Common myeloid progenitor, CD34-positive (primary cell): Measurements from ENCODE around the gene SIGLEC9.
"Not testable (repeated sequence)": the region's sequence is repeated elsewhere in the genome, so short reads cannot be mapped to it uniquely, and the experiment has no call there.

Source experiments
- CTCF ChIA-PET: fragments of 350-600 bp; sonication (Branson Sonifier 250); formaldehyde crosslinking; loops from one replicate; lab custom pipeline; 2021; ENCODE audit warnings: antibody characterized with exemption; lab: Charles Lee
- POLR2A ChIA-PET: fragments of 350-600 bp; sonication (Branson Sonifier 250); formaldehyde crosslinking; loops from one replicate; lab custom pipeline; 2021; ENCODE audit warnings: antibody characterized with exemption; lab: Charles Lee
- DNase-seq, 3 donors: peaks; one replicate each; pipeline versions ENCODE4 v3.0.0 to v3.0.0-alpha.2; 2013
- H3K27ac ChIP-seq, 2 experiments: 1 replicate in 1 of 2; 2 replicates in 1 of 2; pipeline ENCODE4 v1.7.0; 2013; ENCODE audit warnings: inconsistent platforms in 2 of 2, low read length in 2 of 2, mild to moderate bottlenecking in 2 of 2, low read depth in 1 of 2, moderate library complexity in 1 of 2; ENCODE audit not compliant: severe bottlenecking in 2 of 2, insufficient read depth in 1 of 2, poor library complexity in 1 of 2
- H3K27me3 ChIP-seq, 5 experiments: replicated peaks in 2 of 5; 1 replicate in 3 of 5; 2 replicates in 2 of 5; pipeline versions ENCODE4 v1.6.1 to v1.7.0; 2013; ENCODE audit warnings: low read length in 4 of 5, mild to moderate bottlenecking in 2 of 5, moderate library complexity in 2 of 5, inconsistent platforms in 1 of 5; ENCODE audit not compliant: insufficient read depth in 5 of 5, control insufficient read depth in 4 of 5
- H3K36me3 ChIP-seq, 4 experiments: 1 replicate in 2 of 4; 2 replicates in 2 of 4; pipeline versions ENCODE4 v1.6.1 to v1.7.0; 2013; ENCODE audit warnings: low read length in 3 of 4, control low read depth in 1 of 4, mild to moderate bottlenecking in 1 of 4; ENCODE audit not compliant: control insufficient read depth in 4 of 4, insufficient read depth in 4 of 4
- H3K4me1 ChIP-seq, 4 experiments: 1 replicate in 3 of 4; 2 replicates in 1 of 4; pipeline versions ENCODE4 v1.6.1 to v1.7.1; 2013; ENCODE audit warnings: low read length in 3 of 4, mild to moderate bottlenecking in 3 of 4, control low read depth in 1 of 4, inconsistent platforms in 1 of 4, moderate library complexity in 1 of 4; ENCODE audit not compliant: control insufficient read depth in 4 of 4, insufficient read depth in 4 of 4; ENCODE audit errors: control extremely low read depth in 1 of 4
- H3K4me3 ChIP-seq, 7 experiments: 1 replicate in 4 of 7; 2 replicates in 3 of 7; pipeline versions ENCODE4 v1.5.1 to v1.7.0; 2013; ENCODE audit warnings: mild to moderate bottlenecking in 7 of 7, low read length in 6 of 7, moderate library complexity in 6 of 7, inconsistent platforms in 2 of 7, low read depth in 2 of 7, control low read depth in 1 of 7; ENCODE audit not compliant: insufficient read depth in 4 of 7, control insufficient read depth in 1 of 7; ENCODE audit errors: extremely low read depth in 1 of 7
- H3K9me3 ChIP-seq, 5 experiments: 1 replicate in 4 of 5; 2 replicates in 1 of 5; pipeline versions ENCODE4 v1.6.1 to v1.7.1; 2013; ENCODE audit warnings: low read length in 4 of 5, mild to moderate bottlenecking in 2 of 5, inconsistent platforms in 1 of 5, low read depth in 1 of 5, moderate library complexity in 1 of 5; ENCODE audit not compliant: control insufficient read depth in 4 of 5, insufficient read depth in 2 of 5; ENCODE audit errors: control extremely low read depth in 1 of 5
- WGBS: methylation state at CpG from one replicate; pipeline ENCODE4 v1.1.5; 2013; ENCODE audit not compliant: insufficient coverage; 5-methylcytosine and 5-hydroxymethylcytosine counted together

The SIGLEC9 gene

DNA sequence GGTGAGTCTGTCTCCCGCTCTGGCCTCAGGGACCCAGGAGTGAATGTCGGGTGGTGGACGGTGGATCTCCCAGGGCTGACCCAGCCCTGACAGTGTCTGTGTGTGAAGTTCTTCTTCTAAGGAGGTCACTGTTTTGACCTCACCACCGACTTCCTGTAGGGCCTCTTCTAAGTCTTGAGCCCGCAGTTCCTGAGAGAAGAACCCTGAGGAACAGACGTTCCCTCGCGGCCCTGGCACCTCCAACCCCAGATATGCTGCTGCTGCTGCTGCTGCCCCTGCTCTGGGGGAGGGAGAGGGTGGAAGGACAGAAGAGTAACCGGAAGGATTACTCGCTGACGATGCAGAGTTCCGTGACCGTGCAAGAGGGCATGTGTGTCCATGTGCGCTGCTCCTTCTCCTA lies 17.4 kb downstream of the SIGLEC9 start, which contains the start of gene SIGLEC7:
TSS of gene SIGLEC7 (plus strand) at position 183 of the 400 bp plus-strand sequence. CDS start at position 252, 69 bp downstream.
- ChIA-PET POLR2A (no interaction called here), CTCF (no interaction called here)
- Histone ChIP-seq H3K27ac (no peak within 1 kb of the TSS), H3K9me3 (no peaks in the 10 kb centered on the region), H3K4me3 (no peak within 1 kb of the TSS), H3K27me3 (peaks cover 0 to 15% (median 8%) of the 10 kb centered on the region in 5 experiments), H3K4me1 (peaks cover 10 to 56% (median 30%) of the 10 kb centered on the region in 4 experiments), H3K36me3 (no peaks in the 10 kb centered on the region)
- 69% methylated on average over 12 of the region's 14 CpGs for WGBS
- no peak for DNase-seq

GRCh38 chr19:51142809-51143475 lies 18.2 kb downstream of the SIGLEC9 start:
- DNase-seq, POLR2A ChIA-PET, H3K4me3 ChIP-seq, H3K36me3 ChIP-seq, H3K9me3 ChIP-seq, CTCF ChIA-PET, H3K27ac ChIP-seq: not testable (repeated sequence)
- 88% methylated on average over 4 of the region's 15 CpGs for WGBS
- Histone ChIP-seq H3K4me1 (peaks cover 16 to 51% (median 29%) of the 10 kb centered on the region in 4 experiments), H3K27me3 (peaks cover 0 to 15% (median 8%) of the 10 kb centered on the region in 5 experiments)

- no peak overlapping the region for H3K4me3 ChIP-seq
- H3K27me3 ChIP-seq = peaks cover 0 to 15% (median 8%) of the 10 kb centered on the region in 5 experiments
- DNase-seq = no peak
- H3K4me1 ChIP-seq = peaks cover 17 to 51% (median 25%) of the 10 kb centered on the region in 4 experiments
- CTCF ChIA-PET = interaction anchor here (5.6 kb wide), 1 partner anchor 14 kb away, joined by 40 read pairs; no protein-coding TSS in a partner anchor
- WGBS = 100% methylated on average over 2 of the region's 5 CpGs
- H3K27ac ChIP-seq = no peak overlapping the region
- POLR2A ChIA-PET = no interaction called here
- H3K36me3 ChIP-seq = no peaks in the 10 kb centered on the region
- no peaks in the 10 kb centered on the region for H3K9me3 ChIP-seq
Measured at GRCh38 chr19:51143486-51143885, 18.8 kb downstream of the SIGLEC9 start.

- Histone ChIP-seq H3K4me3 (no peak overlapping the region), H3K36me3 (no peaks in the 10 kb centered on the region), H3K27ac (no peak overlapping the region), H3K4me1 (peaks cover 6 to 48% (median 18%) of the 10 kb centered on the region in 4 experiments), H3K9me3 (no peaks in the 10 kb centered on the region), H3K27me3 (peaks cover 0 to 15% (median 8%) of the 10 kb centered on the region in 5 experiments)
- POLR2A ChIA-PET = no interaction called here
- DNase-seq = no peak
- CTCF ChIA-PET = interaction anchor here (5.6 kb wide), 1 partner anchor 13 kb away, joined by 40 read pairs; no protein-coding TSS in a partner anchor
- 98% methylated on average over 11 of the region's 11 CpGs for WGBS
Measured at GRCh38 chr19:51144482-51145045, 19.9 kb downstream of the SIGLEC9 start.

GRCh38 chr19:51145916-51146493 lies 21.3 kb downstream of the SIGLEC9 start:
- WGBS = 80% methylated on average over 1 of the region's 4 CpGs
- Histone ChIP-seq H3K27ac (no peak overlapping the region), H3K4me1 (peaks cover 3 to 38% (median 13%) of the 10 kb centered on the region in 4 experiments), H3K4me3 (no peak overlapping the region), H3K36me3 (no peaks in the 10 kb centered on the region), H3K9me3 (no peaks in the 10 kb centered on the region), H3K27me3 (peaks cover 0 to 11% (median 3%) of the 10 kb centered on the region in 5 experiments)
- DNase-seq = no peak
- ChIA-PET CTCF (interaction anchor here (5.6 kb wide), 1 partner anchor 11 kb away, joined by 40 read pairs; no protein-coding TSS in a partner anchor), POLR2A (no interaction called here)

- POLR2A ChIA-PET = no interaction called here
- CTCF ChIA-PET = interaction anchor here (1.8 to 5.6 kb wide), 2 partner anchors 10 to 45 kb away, joined by 4 to 40 read pairs; no protein-coding TSS in a partner anchor
- Histone ChIP-seq H3K36me3 (no peaks in the 10 kb centered on the region), H3K27ac (no peak overlapping the region), H3K4me3 (no peak overlapping the region), H3K27me3 (peaks cover 0 to 5% (median under 1%) of the 10 kb centered on the region in 5 experiments), H3K9me3 (no peaks in the 10 kb centered on the region), H3K4me1 (peaks cover 3 to 31% (median 13%) of the 10 kb centered on the region in 4 experiments)
- 94% methylated on average over 5 of the region's 7 CpGs for WGBS
- DNase-seq = no peak
Measured at GRCh38 chr19:51146751-51147150, 22.0 kb downstream of the SIGLEC9 start.
